Measurements from ENCODE around the gene FBXO34.

- no peak for TF ChIP-seq CTCF (IDR thresholded peaks at IDR 0.05)
- TF ChIP-seq POLR2A (IDR thresholded peaks at IDR 0.05) = no peak
- peak in 1 of 3 donors; percentile 23 for TF ChIP-seq POLR2AphosphoS5 (IDR thresholded peaks at IDR 0.05)
Observed at GRCh38 chr14:55398679-55399078, 127.5 kb downstream of the FBXO34 start.

Measured in suprapubic skin (tissue), 4 donors.